Mesenchymal stem cell (in vitro differentiated cells and primary cell): ENCODE data around the gene MYB.
A peak's percentile ranks its signal among the peaks of the same experiment; 100 is the strongest.

Experiments
- DNase-seq: peaks from one replicate; pipeline ENCODE4 v3.0.0-alpha.2; 2013
- H2AFZ ChIP-seq: one replicate; pipeline ENCODE4 v1.6.1; 2013; ENCODE audit warnings: low read depth, mild to moderate bottlenecking, control low read depth, inconsistent platforms, low read length, moderate library complexity
- H2AK5ac ChIP-seq: 2 replicates; pipeline ENCODE4 v1.6.1; 2013; ENCODE audit warnings: low read length, moderate library complexity, mild to moderate bottlenecking, inconsistent platforms; ENCODE audit not compliant: severe bottlenecking
- H2BK120ac ChIP-seq: one replicate; pipeline ENCODE4 v1.6.1; 2013; ENCODE audit warnings: low read depth, mild to moderate bottlenecking, inconsistent platforms, low read length, moderate library complexity
- H2BK12ac ChIP-seq, 2 experiments: one replicate each; pipeline ENCODE4 v1.6.1; 2013; ENCODE audit warnings: inconsistent platforms in 2 of 2, low read length in 2 of 2, mild to moderate bottlenecking in 2 of 2, moderate library complexity in 2 of 2, control low read depth in 1 of 2
- H2BK15ac ChIP-seq: one replicate; pipeline ENCODE4 v1.6.1; 2013; ENCODE audit warnings: mild to moderate bottlenecking, low read depth, inconsistent platforms; ENCODE audit not compliant: poor library complexity, severe bottlenecking
- H2BK5ac ChIP-seq: 2 replicates; pipeline ENCODE4 v1.6.1; 2013; ENCODE audit warnings: low read depth, mild to moderate bottlenecking, low read length, control low read depth, inconsistent platforms; ENCODE audit not compliant: poor library complexity, severe bottlenecking
- H3K14ac ChIP-seq, 2 experiments: one replicate each; pipeline ENCODE4 v1.6.1; 2013; ENCODE audit warnings: inconsistent platforms in 2 of 2, low read length in 2 of 2, control low read depth in 1 of 2, mild to moderate bottlenecking in 1 of 2, moderate library complexity in 1 of 2
- H3K18ac ChIP-seq, 2 experiments: one replicate each; pipeline ENCODE4 v1.6.1; 2013; ENCODE audit warnings: inconsistent platforms in 2 of 2, low read length in 2 of 2, control low read depth in 1 of 2, low read depth in 1 of 2, mild to moderate bottlenecking in 1 of 2
- H3K23ac ChIP-seq, 2 experiments: one replicate each; pipeline ENCODE4 v1.6.1; 2013; ENCODE audit warnings: inconsistent platforms in 2 of 2, low read length in 2 of 2, mild to moderate bottlenecking in 2 of 2, moderate library complexity in 2 of 2, control low read depth in 1 of 2
- H3K27ac ChIP-seq: 2 replicates; pipeline ENCODE4 v1.5.1; 2013; ENCODE audit warnings: mild to moderate bottlenecking, moderate library complexity, low read length, control low read depth, inconsistent platforms; ENCODE audit not compliant: poor library complexity, severe bottlenecking
- H3K27me3 ChIP-seq, 2 experiments: 2 replicates each; pipeline versions ENCODE4 v1.6.1 to v1.7.0; 2013; ENCODE audit warnings: low read length in 2 of 2, mild to moderate bottlenecking in 2 of 2, moderate library complexity in 2 of 2, control low read depth in 1 of 2, inconsistent platforms in 1 of 2; ENCODE audit not compliant: control insufficient read depth in 1 of 2, insufficient read depth in 1 of 2
- H3K36me3 ChIP-seq, 2 experiments: 2 replicates each; pipeline versions ENCODE4 v1.6.1 to v1.7.0; 2013; ENCODE audit warnings: low read length in 2 of 2, control low read depth in 1 of 2, inconsistent platforms in 1 of 2, low read depth in 1 of 2, mild to moderate bottlenecking in 1 of 2; ENCODE audit not compliant: insufficient read depth in 2 of 2, control insufficient read depth in 1 of 2
- H3K4ac ChIP-seq, 2 experiments: one replicate each; pipeline ENCODE4 v1.6.1; 2013; ENCODE audit warnings: inconsistent platforms in 2 of 2, low read length in 2 of 2, mild to moderate bottlenecking in 2 of 2, moderate library complexity in 2 of 2, control low read depth in 1 of 2, low read depth in 1 of 2
- H3K4me1 ChIP-seq: 2 replicates; pipeline ENCODE4 v1.6.1; 2013; ENCODE audit warnings: low read depth, low read length, control low read depth; ENCODE audit not compliant: control insufficient read depth, insufficient read depth
- H3K4me2 ChIP-seq: 2 replicates; pipeline ENCODE4 v1.6.1; 2013; ENCODE audit warnings: low read length, mild to moderate bottlenecking, inconsistent platforms; ENCODE audit not compliant: poor library complexity, severe bottlenecking
- H3K4me3 ChIP-seq, 2 experiments: 2 replicates each; pipeline versions ENCODE4 v1.5.1 to v1.7.0; 2013; ENCODE audit warnings: low read length in 2 of 2, mild to moderate bottlenecking in 2 of 2, control low read depth in 1 of 2, low read depth in 1 of 2; ENCODE audit not compliant: insufficient read depth in 1 of 2
- H3K79me1 ChIP-seq: replicated peaks from 2 replicates; pipeline ENCODE4 v1.6.1; 2013; ENCODE audit warnings: mild to moderate bottlenecking, control low read depth, low read length, inconsistent platforms; ENCODE audit not compliant: poor library complexity, severe bottlenecking
- H3K9ac ChIP-seq: 2 replicates; pipeline ENCODE4 v1.7.0; 2013; ENCODE audit warnings: mild to moderate bottlenecking, low read length, moderate library complexity
- H3K9me3 ChIP-seq: 2 replicates; pipeline ENCODE4 v1.7.0; 2013; ENCODE audit warnings: mild to moderate bottlenecking, low read length; ENCODE audit not compliant: control insufficient read depth
- H4K8ac ChIP-seq: one replicate; pipeline ENCODE4 v1.6.1; 2013; ENCODE audit warnings: inconsistent platforms, mild to moderate bottlenecking, low read length, moderate library complexity
- H4K91ac ChIP-seq: one replicate; pipeline ENCODE4 v1.6.1; 2013; ENCODE audit warnings: mild to moderate bottlenecking, low read length, inconsistent platforms
- WGBS: methylation state at CpG from one replicate; pipeline ENCODE4 v1.1.7; 2013; ENCODE audit warnings: mixed read lengths; 5-methylcytosine and 5-hydroxymethylcytosine counted together

The MYB gene

GRCh38 chr6:135204951-135205350, 23.8 kb downstream of the MYB start:
- Histone ChIP-seq H2BK15ac (no peak overlapping the region), H3K4ac (no peak overlapping the region), H3K23ac (no peak overlapping the region), H3K79me1 (no peaks in the 10 kb centered on the region), H2AFZ (no peak overlapping the region), H3K9me3 (no peaks in the 10 kb centered on the region), H3K27ac (no peak overlapping the region), H4K8ac (no peak overlapping the region), H3K36me3 (no peaks in the 10 kb centered on the region), H2BK12ac (no peak overlapping the region), H3K9ac (no peak overlapping the region), H3K4me3 (no peak overlapping the region), H4K91ac (no peak overlapping the region), H3K27me3 (no peaks in the 10 kb centered on the region), H2BK5ac (no peak overlapping the region), H3K14ac (no peak overlapping the region), H3K4me1 (no peaks in the 10 kb centered on the region), H3K4me2 (no peak overlapping the region), H2AK5ac (no peak overlapping the region), H2BK120ac (no peak overlapping the region), H3K18ac (no peak overlapping the region)
- no peak for DNase-seq
- WGBS = 100% methylated on average over 1 of the region's 4 CpGs

DNA sequence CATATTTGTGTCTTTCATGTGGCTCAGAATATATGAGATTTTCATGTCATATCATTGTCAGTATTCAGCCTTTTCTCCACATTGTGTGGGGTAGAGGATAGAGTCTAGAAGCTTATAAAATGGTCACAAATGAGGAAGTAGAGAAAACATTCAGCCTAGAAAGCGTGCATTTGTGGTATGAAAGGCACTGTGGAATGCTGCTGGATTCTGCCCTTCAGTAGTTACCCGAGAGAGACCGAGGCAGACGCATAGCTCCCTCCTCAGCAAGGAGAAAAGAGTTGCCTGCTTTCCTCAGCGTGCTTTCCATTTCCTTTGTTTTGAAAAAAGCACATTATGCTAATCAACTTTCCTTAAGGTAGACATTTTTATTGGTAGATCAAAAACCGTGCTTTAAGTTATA, 28.7 kb downstream of the MYB start:
- no peak overlapping the region for H2AFZ ChIP-seq
- H3K9me3 ChIP-seq = no peaks in the 10 kb centered on the region

DNA sequence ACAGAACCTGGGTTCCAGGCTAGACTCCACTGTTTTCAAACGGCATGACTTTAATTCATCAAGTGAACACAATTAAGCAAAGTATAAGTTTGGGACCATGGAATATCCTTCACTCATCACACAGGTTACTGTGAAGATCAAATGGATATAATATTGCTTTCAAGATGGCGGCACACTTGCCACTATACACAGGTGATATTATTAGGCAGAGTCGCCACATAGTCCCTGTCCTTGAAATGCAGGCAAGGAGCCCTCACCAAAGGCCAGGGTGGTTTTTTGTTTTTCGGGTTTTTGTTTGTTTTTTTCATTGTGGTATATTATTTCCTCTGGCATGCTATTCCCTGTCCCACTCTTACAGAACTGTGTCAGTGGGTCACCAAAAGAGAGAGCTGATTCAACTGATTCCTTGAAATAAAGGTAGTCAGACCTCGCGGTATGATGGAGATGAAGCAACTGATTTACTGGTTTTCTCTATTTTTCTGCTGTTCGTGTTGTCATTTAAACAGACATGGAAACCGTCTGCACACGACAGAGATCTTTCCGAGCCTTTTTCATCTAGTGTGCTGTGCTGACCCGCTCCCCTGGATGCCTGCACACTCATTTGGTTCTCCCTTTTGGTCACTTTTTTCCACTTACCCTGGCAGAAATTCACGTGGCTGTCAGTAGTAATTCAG, 29.7 kb downstream of the MYB start:
- H2BK12ac ChIP-seq = peak overlapping the region in 1 of 2 experiments; percentile 46
- H3K27me3 ChIP-seq = no peaks in the 10 kb centered on the region
- no peak overlapping the region for H2AK5ac ChIP-seq
- no peak overlapping the region for H3K14ac ChIP-seq
- H3K79me1 ChIP-seq = no peaks in the 10 kb centered on the region
- H3K27ac ChIP-seq = no peak overlapping the region
- H4K91ac ChIP-seq = no peak overlapping the region
- 78% methylated on average over 11 of the region's 12 CpGs for WGBS
- no peak overlapping the region for H3K23ac ChIP-seq
- H2AFZ ChIP-seq = no peak overlapping the region
- peak overlapping the region in 1 of 2 experiments; percentile 22 for H3K18ac ChIP-seq
- no peak overlapping the region for H3K9ac ChIP-seq
- no peak overlapping the region for H2BK15ac ChIP-seq
- no peak overlapping the region for H3K4me3 ChIP-seq
- H2BK120ac ChIP-seq = no peak overlapping the region
- H3K4me1 ChIP-seq = no peaks in the 10 kb centered on the region
- H3K9me3 ChIP-seq = no peaks in the 10 kb centered on the region
- no peak overlapping the region for H4K8ac ChIP-seq
- H3K36me3 ChIP-seq = no peaks in the 10 kb centered on the region
- no peak overlapping the region for H2BK5ac ChIP-seq
- peak overlapping the region in 1 of 2 experiments; percentile 51 for H3K4ac ChIP-seq
- no peak overlapping the region for H3K4me2 ChIP-seq
- DNase-seq = no peak

More for the DNA sequence above, 28.7 kb downstream of the MYB start:
- no peak overlapping the region for H4K8ac ChIP-seq
- WGBS = 92% methylated on average over 4 of the region's 6 CpGs
- no peaks in the 10 kb centered on the region for H3K4me1 ChIP-seq
- H4K91ac ChIP-seq = no peak overlapping the region
- no peaks in the 10 kb centered on the region for H3K79me1 ChIP-seq
- H2BK5ac ChIP-seq = no peak overlapping the region
- no peak overlapping the region for H3K14ac ChIP-seq
- DNase-seq = no peak
- peak overlapping the region in 1 of 2 experiments; percentile 17 for H2BK12ac ChIP-seq
- H2AK5ac ChIP-seq = no peak overlapping the region
- H2BK15ac ChIP-seq = no peak overlapping the region
- H3K18ac ChIP-seq = peak overlapping the region in 1 of 2 experiments; percentile 1
- H3K27ac ChIP-seq = no peak overlapping the region
- no peak overlapping the region for H3K4ac ChIP-seq
- no peak overlapping the region for H3K4me2 ChIP-seq
- no peak overlapping the region for H2BK120ac ChIP-seq
- no peak overlapping the region for H3K23ac ChIP-seq
- H3K27me3 ChIP-seq = no peaks in the 10 kb centered on the region
- H3K9ac ChIP-seq = no peak overlapping the region
- no peak overlapping the region for H3K4me3 ChIP-seq
- H3K36me3 ChIP-seq = no peaks in the 10 kb centered on the region

- H2BK5ac ChIP-seq = no peak overlapping the region
- H2AFZ ChIP-seq = no peak overlapping the region
- no peak overlapping the region for H3K18ac ChIP-seq
- no peak overlapping the region for H3K27ac ChIP-seq
- H3K23ac ChIP-seq = no peak overlapping the region
- no peaks in the 10 kb centered on the region for H3K79me1 ChIP-seq
- no peaks in the 10 kb centered on the region for H3K36me3 ChIP-seq
- H2BK15ac ChIP-seq = no peak overlapping the region
- no peaks in the 10 kb centered on the region for H3K4me1 ChIP-seq
- peak overlapping the region in 1 of 2 experiments; percentile 46 for H2BK12ac ChIP-seq
- no peak overlapping the region for H3K14ac ChIP-seq
- DNase-seq = peak; percentile 10
- no peak overlapping the region for H3K4me2 ChIP-seq
- no peak overlapping the region for H3K9ac ChIP-seq
- no peak overlapping the region for H2AK5ac ChIP-seq
- H2BK120ac ChIP-seq = no peak overlapping the region
- no peak overlapping the region for H4K91ac ChIP-seq
- no peaks in the 10 kb centered on the region for H3K27me3 ChIP-seq
- H4K8ac ChIP-seq = no peak overlapping the region
- WGBS = 100% methylated on average over 1 of the region's 2 CpGs
- no peak overlapping the region for H3K4me3 ChIP-seq
- H3K4ac ChIP-seq = no peak overlapping the region
- no peaks in the 10 kb centered on the region for H3K9me3 ChIP-seq
These were observed 30.2 kb downstream of the MYB start for GRCh38 chr6:135211306-135211702.
